HG03175 (cell line): Measurements from ENCODE around the gene DOK3.

Experiments
- ATAC-seq: cut with Tn5 transposase; IDR thresholded peaks from one replicate; pipeline ENCODE4 v1.9.1; 2021; ENCODE audit warnings: mild to moderate bottlenecking, moderate library complexity; ENCODE audit not compliant: unreplicated experiment

The DOK3 gene

DNA sequence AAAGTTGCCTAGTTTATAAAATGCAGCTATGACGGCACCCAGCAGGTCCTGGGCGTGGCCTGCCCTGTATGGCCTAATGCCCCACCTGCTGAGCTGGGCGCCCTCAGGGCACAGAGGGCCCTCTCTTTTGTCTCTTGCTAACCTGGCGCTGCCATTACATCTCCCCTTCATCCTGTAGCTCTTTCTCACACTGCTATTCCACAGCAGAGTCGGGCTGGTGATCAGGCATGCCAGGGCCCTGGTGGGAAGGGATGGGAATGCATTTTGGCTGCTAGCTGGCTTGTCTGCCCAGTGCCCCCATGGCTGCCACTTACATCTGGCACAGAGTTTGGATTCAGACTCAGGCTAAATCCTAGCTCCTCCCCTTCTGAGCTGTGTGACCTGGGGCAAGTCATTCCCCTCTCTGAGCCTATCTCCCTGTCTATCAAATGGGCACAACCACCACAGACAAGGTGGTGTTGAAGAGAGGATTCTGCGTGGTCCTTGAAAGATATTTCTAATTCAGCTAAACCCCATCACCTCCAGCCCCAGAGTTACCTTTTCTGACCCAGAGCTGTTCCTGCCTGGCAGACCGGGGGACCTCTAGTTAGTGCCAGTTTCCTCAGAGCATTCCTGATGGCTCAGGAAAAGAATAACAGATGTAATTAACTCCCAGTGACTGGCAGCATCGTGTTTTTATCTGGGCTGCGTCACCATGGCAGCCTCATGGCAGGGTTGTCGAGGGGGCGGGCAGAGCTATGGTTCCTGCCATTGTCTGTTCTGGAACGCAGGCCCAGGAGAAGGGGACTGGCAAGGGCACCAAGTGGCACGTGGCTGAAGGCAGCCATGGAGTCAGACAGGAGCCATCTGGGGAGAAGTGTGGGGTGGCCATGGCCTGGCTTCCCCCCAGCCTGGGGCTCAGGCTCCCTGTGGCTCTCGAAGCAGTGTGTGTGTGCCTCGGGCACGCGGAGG is 56.7 kb downstream of the DOK3 start:
- no peak for ATAC-seq
